IPS DF 6.9 (cell line): ENCODE measurements around the gene GET4.

Experiments used
- DNase-seq: peaks from one replicate; pipeline ENCODE4 v3.0.0-alpha.2; 2013; ENCODE audit warnings: low read depth, low spot score
- H3K27ac ChIP-seq: one replicate; pipeline ENCODE4 v1.5.1; 2013; ENCODE audit warnings: low read length, control low read depth
- H3K27me3 ChIP-seq: 2 replicates; pipeline ENCODE4 v1.6.1; 2013; ENCODE audit warnings: mild to moderate bottlenecking, low read length; ENCODE audit not compliant: control insufficient read depth, insufficient read depth
- H3K36me3 ChIP-seq: 2 replicates; pipeline ENCODE4 v1.6.1; 2013; ENCODE audit warnings: low read length; ENCODE audit not compliant: control insufficient read depth, insufficient read depth
- H3K4me1 ChIP-seq: 2 replicates; pipeline ENCODE4 v1.6.1; 2013; ENCODE audit warnings: low read length; ENCODE audit not compliant: control insufficient read depth, insufficient read depth
- H3K4me3 ChIP-seq: 2 replicates; pipeline ENCODE4 v1.5.1; 2013; ENCODE audit warnings: mild to moderate bottlenecking, low read length
- H3K9me3 ChIP-seq: 2 replicates; pipeline ENCODE4 v1.6.1; 2013; ENCODE audit warnings: low read length, inconsistent platforms; ENCODE audit not compliant: control insufficient read depth, insufficient read depth
- WGBS: extraction: QIAGEN DNeasy Blood & Tissue Kit; methylation state at CpG from one replicate; pipeline ENCODE4 v1.1.7; 2013; ENCODE audit warnings: mixed read lengths, missing lambda C conversion rate; ENCODE audit not compliant: insufficient read length, insufficient coverage; 5-methylcytosine and 5-hydroxymethylcytosine counted together

The GET4 gene

DNA sequence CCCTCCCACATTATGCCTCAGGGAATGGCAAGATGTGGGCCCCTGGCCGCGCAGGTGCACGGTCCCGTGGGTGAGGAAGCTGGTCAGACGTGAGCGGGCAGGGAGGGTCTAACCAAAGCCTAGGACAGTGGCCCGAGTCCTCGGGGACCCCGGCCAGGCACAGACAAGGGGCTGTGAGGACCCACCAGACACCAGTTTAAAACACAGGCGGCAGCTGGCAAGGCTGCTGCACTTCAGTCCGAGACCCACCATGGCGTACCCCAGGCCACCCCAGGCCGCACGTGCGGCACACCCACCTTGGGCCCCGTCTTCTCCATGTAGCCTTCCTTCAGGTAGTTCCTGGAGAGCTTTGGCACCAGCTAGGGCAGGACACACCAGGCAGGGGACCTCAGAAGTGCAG is 23.5 kb downstream of the GET4 start:
- H3K9me3 ChIP-seq, result no peaks in the 10 kb centered on the region
- no CpG with 5 or more reads among the region's 16 CpGs for WGBS
- no peaks in the 10 kb centered on the region for H3K27me3 ChIP-seq
- peaks cover 3% of the 10 kb centered on the region; the same call in 1 of the 2 replicates for H3K4me1 ChIP-seq
- DNase-seq, result no peak
- no peak overlapping the region for H3K27ac ChIP-seq
- H3K4me3 ChIP-seq, result no peak overlapping the region
- H3K36me3 ChIP-seq, result peaks cover 23% of the 10 kb centered on the region

DNA sequence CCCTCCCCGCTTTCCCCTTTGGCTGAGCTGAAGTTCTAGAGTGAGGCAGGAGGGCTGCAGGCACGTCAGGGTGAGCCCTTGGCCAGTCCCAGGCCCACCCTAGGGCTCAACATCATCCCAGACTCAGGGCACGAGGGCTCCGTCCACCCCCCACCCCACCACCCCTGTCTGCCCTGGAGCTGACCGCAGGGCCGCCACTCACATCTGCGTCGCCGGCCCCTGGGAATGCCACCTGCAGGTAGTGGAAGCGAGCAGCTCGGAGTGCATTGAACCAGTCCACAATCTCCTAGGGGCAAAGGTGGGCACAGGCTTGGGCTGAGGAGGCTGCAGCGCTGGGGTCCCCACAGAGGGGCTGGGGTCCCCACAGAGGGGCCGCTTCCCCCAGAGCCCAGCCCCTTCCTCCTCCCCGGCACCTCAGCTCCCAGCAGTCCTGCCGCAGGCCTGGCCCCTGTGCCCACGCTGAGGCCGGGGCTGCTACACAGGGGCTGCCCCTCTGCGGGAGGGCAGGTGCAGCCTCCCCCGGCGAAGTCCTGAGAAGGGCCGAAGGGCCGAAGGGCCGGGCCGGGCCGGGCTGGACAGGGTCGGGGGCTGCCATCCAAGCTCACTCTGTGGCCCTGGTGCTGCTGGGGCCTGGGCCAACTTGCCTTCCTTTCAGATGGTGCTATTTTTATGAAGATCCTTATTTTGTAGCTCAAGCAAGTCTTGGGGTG is 24.1 kb downstream of the GET4 start:
- Histone ChIP-seq H3K36me3 (peaks cover 18% of the 10 kb centered on the region), H3K27me3 (no peaks in the 10 kb centered on the region), H3K4me3 (no peak overlapping the region), H3K4me1 (peaks cover 3% of the 10 kb centered on the region; the same call in 1 of the 2 replicates), H3K9me3 (no peaks in the 10 kb centered on the region), H3K27ac (no peak overlapping the region)
- WGBS, result no CpG with 5 or more reads among the region's 26 CpGs
- no peak for DNase-seq

DNA sequence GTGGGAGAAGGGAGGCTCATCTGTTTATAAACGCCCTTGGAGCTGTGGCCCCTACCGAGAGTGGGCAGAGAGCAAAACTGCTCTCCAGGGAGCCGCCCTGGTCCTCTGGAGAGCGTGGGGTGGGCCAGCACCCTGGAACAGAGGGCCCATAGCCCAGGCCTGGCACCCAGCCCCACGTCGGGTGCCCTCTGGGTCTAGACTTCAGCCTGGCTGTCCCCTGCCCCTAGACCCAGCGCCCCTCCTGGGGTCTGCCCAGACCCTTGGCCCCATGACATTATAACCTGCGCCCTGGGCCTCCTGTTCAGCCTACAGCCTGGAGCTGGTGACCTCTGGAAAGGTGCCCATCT is 24.7 kb downstream of the GET4 start:
- Histone ChIP-seq H3K4me1 (peaks cover 3% of the 10 kb centered on the region; the same call in 1 of the 2 replicates), H3K4me3 (no peak overlapping the region), H3K27ac (no peak overlapping the region), H3K27me3 (no peaks in the 10 kb centered on the region), H3K36me3 (peaks cover 13% of the 10 kb centered on the region), H3K9me3 (no peaks in the 10 kb centered on the region)
- no peak for DNase-seq
- WGBS, result no CpG with 5 or more reads among the region's 8 CpGs

DNA sequence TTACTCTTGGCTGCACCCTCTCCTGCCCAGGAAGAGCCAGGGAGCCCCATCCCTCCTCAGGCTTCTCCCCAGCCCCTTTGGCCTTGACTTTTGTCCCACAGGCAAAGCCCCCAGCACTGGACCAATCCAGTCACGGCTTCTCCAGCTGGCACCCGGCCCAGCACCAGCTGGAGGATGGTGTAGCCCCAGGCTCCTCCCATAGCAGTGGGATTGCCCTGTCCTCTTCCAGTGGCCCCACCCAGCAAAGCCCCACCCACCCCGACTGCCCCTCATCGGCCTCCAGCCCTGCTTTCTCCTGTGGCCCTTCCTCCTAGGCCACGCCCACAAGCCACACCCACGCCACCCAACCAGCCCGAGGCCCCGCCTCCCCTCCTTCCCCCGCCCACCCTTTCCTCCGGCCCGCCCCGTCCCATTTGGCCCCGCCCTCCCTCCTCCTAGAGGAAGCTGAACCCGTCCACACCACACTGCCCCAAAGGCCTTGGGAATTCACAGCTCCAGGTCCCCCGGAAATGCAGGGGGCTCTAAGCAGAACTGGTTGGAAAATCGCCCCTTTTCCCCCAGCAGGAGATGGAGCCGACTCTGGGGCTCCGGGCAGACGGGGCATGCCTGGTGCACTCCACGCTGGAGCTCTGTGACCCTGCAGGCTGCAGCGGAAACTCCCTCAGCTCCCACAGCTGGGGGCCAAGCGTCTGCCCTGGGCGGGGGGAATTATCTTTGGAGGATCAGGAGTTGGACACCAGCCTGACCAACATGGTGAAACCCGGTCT is 25.2 kb downstream of the GET4 start:
- H3K27me3 ChIP-seq, result no peaks in the 10 kb centered on the region
- peak; percentile 70 for DNase-seq
- no CpG with 5 or more reads among the region's 24 CpGs for WGBS
- H3K4me3 ChIP-seq, result no peak overlapping the region; the same call in 1 of the 2 replicates
- no peaks in the 10 kb centered on the region for H3K9me3 ChIP-seq
- peaks cover 8% of the 10 kb centered on the region for H3K36me3 ChIP-seq
- H3K4me1 ChIP-seq, result peaks cover 3% of the 10 kb centered on the region; the same call in 1 of the 2 replicates
- H3K27ac ChIP-seq, result no peak overlapping the region

DNA sequence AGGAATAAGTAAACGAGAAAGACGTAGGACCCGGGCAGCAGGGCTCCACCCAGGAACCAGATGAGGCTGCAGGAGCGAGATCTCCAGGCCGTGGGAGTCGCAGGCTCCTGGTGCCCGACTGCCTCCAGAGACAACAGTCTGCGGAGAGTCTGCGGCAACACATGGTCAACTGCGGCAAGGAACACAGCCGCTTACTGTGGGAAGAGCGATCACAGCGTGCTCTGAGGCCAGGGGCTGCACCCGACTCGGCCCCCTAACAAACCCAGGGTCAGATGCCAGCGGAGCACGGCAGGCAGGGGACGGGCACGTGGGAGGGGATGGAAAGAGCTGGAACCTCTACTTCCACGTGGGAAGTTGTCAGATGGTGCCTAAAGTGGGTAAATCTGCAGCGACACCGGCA is 26.6 kb downstream of the GET4 start:
- H3K27me3 ChIP-seq, result no peaks in the 10 kb centered on the region
- no peak for DNase-seq
- H3K27ac ChIP-seq, result no peak overlapping the region
- H3K4me3 ChIP-seq, result no peak overlapping the region
- no CpG with 5 or more reads among the region's 22 CpGs for WGBS
- no peaks in the 10 kb centered on the region for H3K9me3 ChIP-seq
- H3K36me3 ChIP-seq, result no peaks in the 10 kb centered on the region; the same call in 1 of the 2 replicates
- peaks cover 3% of the 10 kb centered on the region; the same call in 1 of the 2 replicates for H3K4me1 ChIP-seq

DNA sequence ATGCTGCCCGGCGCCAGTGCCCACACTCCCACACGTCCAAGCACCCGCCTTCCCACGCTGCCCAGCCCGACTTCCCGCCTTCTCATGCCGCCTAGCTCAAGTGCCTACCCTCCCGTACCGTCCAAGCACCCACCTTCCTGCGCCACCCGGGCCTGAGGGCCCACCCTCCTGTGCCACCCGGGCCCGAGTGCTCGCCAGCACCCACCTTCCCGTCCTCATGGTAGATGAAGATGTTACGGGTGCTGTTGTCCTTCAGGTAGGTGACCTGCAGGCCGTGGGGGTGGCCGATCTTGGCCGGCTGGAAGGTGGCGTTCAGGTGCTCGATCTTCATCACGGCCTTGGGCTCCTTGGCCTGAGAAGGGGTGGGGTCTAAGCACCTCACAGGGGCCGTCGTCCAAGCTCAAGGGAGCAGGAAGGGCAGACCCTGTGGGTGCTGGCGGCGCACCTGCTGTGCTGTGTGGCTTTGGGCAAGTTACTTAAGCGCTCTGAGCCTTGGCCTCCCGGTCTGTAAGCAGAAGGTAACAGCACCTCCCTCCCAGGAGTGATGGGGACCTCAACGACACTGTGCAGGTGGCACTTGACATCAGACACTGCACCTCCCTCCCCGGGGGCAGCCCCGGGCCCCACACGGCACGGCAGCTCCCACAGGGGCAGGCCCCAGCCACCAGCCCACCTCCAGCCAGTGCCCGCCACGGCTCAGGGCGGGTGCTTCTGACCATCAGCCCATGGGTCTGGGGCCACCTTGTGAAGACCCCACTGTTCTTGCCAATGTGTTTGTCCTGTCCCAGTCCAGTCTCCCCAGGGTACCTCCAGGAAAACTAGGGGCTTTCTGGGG is 27.8 kb downstream of the GET4 start:
- Histone ChIP-seq H3K9me3 (no peaks in the 10 kb centered on the region), H3K4me1 (peaks cover 6% of the 10 kb centered on the region), H3K27me3 (no peaks in the 10 kb centered on the region), H3K27ac (no peak overlapping the region), H3K36me3 (no peaks in the 10 kb centered on the region; the same call in 1 of the 2 replicates), H3K4me3 (no peak overlapping the region)
- WGBS, result no CpG with 5 or more reads among the region's 37 CpGs
- no peak for DNase-seq

DNA sequence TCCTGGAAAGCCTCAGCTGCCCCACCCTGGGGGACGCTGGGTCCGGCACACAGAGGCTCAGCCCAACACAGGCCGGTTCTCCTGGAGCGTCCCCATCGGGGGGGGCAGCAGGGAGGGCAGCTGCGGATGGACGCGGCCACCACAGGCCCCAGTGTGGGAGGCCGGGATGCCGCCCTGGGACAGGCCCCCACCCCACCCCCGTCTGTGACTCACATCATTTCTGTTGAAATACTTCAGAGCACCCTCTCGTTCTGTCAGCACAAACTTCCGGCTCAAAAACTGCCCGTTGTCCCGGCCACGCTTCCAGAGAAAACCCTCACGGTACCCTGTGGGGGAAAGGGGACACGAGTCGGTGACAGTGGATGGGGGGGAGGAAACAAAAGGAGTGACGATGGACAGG is 28.5 kb downstream of the GET4 start:
- Histone ChIP-seq H3K27ac (no peak overlapping the region), H3K36me3 (no peaks in the 10 kb centered on the region; the same call in 1 of the 2 replicates), H3K9me3 (no peaks in the 10 kb centered on the region), H3K27me3 (no peaks in the 10 kb centered on the region), H3K4me3 (no peak overlapping the region), H3K4me1 (peaks cover 6% of the 10 kb centered on the region)
- DNase-seq, result no peak
- WGBS, result no CpG with 5 or more reads among the region's 20 CpGs

DNA sequence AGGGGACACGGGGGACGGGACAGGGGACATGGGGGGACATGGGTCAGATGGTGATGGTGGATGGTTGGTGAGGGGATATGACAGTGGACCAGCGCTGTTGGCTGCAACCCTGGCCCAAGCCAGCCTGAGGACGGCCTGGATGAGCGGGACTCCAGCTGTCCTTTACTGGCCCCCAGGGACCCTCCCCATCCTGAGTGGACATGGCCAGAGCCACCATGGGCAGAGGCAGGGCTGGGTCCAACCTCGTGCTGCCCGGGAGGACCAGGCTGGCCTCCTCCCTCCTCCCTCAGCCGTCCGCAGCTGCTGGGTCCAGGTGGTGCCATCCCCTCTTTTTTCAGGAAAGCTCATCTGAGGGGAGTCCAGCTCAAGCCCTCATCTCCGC is 30.4 kb downstream of the GET4 start:
- Histone ChIP-seq H3K27ac (no peak overlapping the region), H3K4me3 (no peak overlapping the region; the same call in 1 of the 2 replicates), H3K27me3 (no peaks in the 10 kb centered on the region), H3K9me3 (no peaks in the 10 kb centered on the region), H3K36me3 (no peaks in the 10 kb centered on the region), H3K4me1 (peaks cover 5% of the 10 kb centered on the region)
- no peak for DNase-seq
- no CpG with 5 or more reads among the region's 10 CpGs for WGBS

DNA sequence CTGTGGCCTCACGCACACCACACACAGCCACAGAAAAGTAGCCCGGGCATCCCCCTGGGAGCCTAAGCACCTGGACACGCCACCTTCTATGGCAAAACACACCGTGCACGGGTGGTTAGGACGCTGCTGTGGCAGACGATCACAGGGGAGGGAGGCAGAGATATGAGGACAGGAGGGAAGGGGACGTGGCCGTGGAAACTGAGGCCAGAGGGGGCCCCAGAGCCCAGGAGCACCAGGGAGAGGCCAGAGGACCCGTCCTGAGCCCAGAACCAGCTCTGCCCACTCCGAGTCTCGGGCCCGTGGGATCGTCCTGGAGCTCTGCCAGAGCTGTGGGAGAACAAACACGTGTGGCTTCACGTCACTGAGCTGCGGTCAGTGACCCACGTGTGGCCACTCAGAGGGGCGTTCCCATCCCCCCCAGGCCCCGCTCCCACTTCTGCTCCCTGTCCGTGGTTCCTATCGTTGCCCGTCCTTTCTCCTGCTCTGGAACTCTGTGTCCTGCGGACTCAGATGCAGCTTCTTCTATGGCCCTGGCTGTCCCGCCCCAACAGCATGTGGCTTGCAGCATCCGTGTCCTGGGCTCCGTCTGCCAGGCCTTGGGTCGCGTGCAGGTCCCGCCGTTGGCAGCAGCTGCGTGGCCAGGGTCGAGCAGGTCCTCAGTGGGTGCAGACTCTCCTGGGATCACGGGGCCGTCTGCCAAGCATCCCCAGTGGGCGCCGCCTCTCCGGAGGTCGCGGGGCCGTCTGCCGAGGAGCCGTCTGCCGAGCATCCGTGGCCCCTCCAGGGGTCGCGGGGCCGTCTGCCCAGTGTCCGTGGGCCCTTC is 31.0 kb downstream of the GET4 start:
- no CpG with 5 or more reads among the region's 49 CpGs for WGBS
- Histone ChIP-seq H3K4me3 (no peak overlapping the region), H3K27ac (no peak overlapping the region), H3K4me1 (peaks cover 3% of the 10 kb centered on the region), H3K27me3 (no peaks in the 10 kb centered on the region), H3K36me3 (no peaks in the 10 kb centered on the region), H3K9me3 (no peaks in the 10 kb centered on the region)
- DNase-seq, result no peak
